Endothelial cell of umbilical vein (primary cell): Measurements from ENCODE around the gene SSR4. TPM values are rescaled to one million over a fixed set of nuclear protein-coding genes. Genes with fewer than 3 reads are reported as not detected.

ENCODE experiments used
- BruUV-seq: library from RNA; stranded (reverse); fragments of 400-500 nt; replicated peaks from 2 replicates; lab custom pipeline; 2021; lab: Mats Ljungman, UMichigan
- CTCF ChIA-PET: fragments of 300-600, 350-600 bp; sonication (Branson Sonifier 250); formaldehyde crosslinking; loops from one replicate; lab custom pipeline; 2021; ENCODE audit warnings: antibody characterized with exemption, inconsistent platforms; lab: Charles Lee
- POLR2A ChIA-PET: fragments of 300-600, 350-600 bp; sonication (Branson Sonifier 250); formaldehyde crosslinking; loops from one replicate; lab custom pipeline; 2021; ENCODE audit warnings: antibody characterized with exemption, inconsistent platforms; lab: Charles Lee
- DNase-seq: peaks from one replicate; pipeline ENCODE4 v3.0.0-alpha.2; 2011; ENCODE audit warnings: low read depth, low spot score
- FAIRE-seq: peaks from 2 replicates; lab custom pipeline; 2011; peaks lifted over from hg19 to GRCh38; lab: Jason Lieb, UNC
- H2AFZ ChIP-seq: 2 replicates; pipeline ENCODE4 v1.6.0; 2012; ENCODE audit warnings: low read depth, low read length, control low read depth, inconsistent platforms
- H3K27ac ChIP-seq: 2 replicates; pipeline ENCODE4 v1.5.1; 2011; ENCODE audit warnings: low read depth, mild to moderate bottlenecking, control low read depth, low read length, moderate library complexity; ENCODE audit not compliant: insufficient read depth
- H3K27me3 ChIP-seq, 2 experiments: 2 replicates each; pipeline versions ENCODE4 v1.6.0 to v1.6.1; 2011; ENCODE audit warnings: low read length in 2 of 2, mixed read lengths in 1 of 2; ENCODE audit not compliant: control insufficient read depth in 2 of 2, insufficient read depth in 2 of 2
- H3K36me3 ChIP-seq, 2 experiments: 2 replicates in 1 of 2; 3 replicates in 1 of 2; pipeline ENCODE4 v1.5.1; 2011; ENCODE audit warnings: low read length in 2 of 2, mild to moderate bottlenecking in 1 of 2, moderate library complexity in 1 of 2; ENCODE audit not compliant: control insufficient read depth in 2 of 2, insufficient read depth in 2 of 2; ENCODE audit errors: extremely low read depth in 1 of 2
- H3K4me1 ChIP-seq: 3 replicates; pipeline ENCODE4 v1.5.1; 2011; ENCODE audit warnings: mild to moderate bottlenecking, low read length; ENCODE audit not compliant: control insufficient read depth, insufficient read depth; ENCODE audit errors: extremely low read depth
- H3K4me2 ChIP-seq: 2 replicates; pipeline ENCODE4 v1.6.1; 2011; ENCODE audit warnings: low read length, control low read depth, mixed read lengths; ENCODE audit not compliant: insufficient read depth
- H3K4me3 ChIP-seq, 3 experiments: fragments of 200-600 bp in 1 of 3; sonication (generic), shearing (Covaris generic) in 1 of 3; replicated peaks in 1 of 3; 2 replicates each; pipeline ENCODE4 v1.5.1; 2011 to 2016; ENCODE audit warnings: control low read depth in 3 of 3, low read length in 3 of 3, mild to moderate bottlenecking in 2 of 3, inconsistent platforms in 1 of 3, low read depth in 1 of 3, moderate library complexity in 1 of 3; ENCODE audit not compliant: insufficient read depth in 1 of 3
- H3K79me2 ChIP-seq: 2 replicates; pipeline ENCODE4 v1.6.0; 2012; ENCODE audit warnings: low read length, inconsistent platforms; ENCODE audit not compliant: control insufficient read depth, insufficient read depth
- H3K9ac ChIP-seq: replicated peaks from 2 replicates; pipeline ENCODE3; 2011; ENCODE audit warnings: low read length, control low read depth; ENCODE audit not compliant: insufficient read depth; ENCODE audit errors: extremely low read depth
- H3K9me1 ChIP-seq: replicated peaks from 3 replicates; pipeline ENCODE4 v1.6.0; 2011; ENCODE audit warnings: mild to moderate bottlenecking, low read length; ENCODE audit not compliant: control insufficient read depth, insufficient read depth; ENCODE audit errors: extremely low read depth
- H3K9me3 ChIP-seq: replicated peaks from 2 replicates; pipeline ENCODE4 v1.5.1; 2012; ENCODE audit warnings: low read length, inconsistent platforms; ENCODE audit not compliant: control insufficient read depth, insufficient read depth
- H4K20me1 ChIP-seq: replicated peaks from 2 replicates; pipeline ENCODE3; 2011; ENCODE audit warnings: mild to moderate bottlenecking, low read length; ENCODE audit not compliant: control insufficient read depth, insufficient read depth; ENCODE audit errors: extremely low read depth
- CTCF ChIP-seq, 2 donors: IDR thresholded peaks; 1 replicate in 1 of 2; 2 replicates in 1 of 2; pipeline ENCODE4 v1.5.1; 2011; ENCODE audit warnings: low read length in 2 of 2, mild to moderate bottlenecking in 2 of 2, moderate library complexity in 2 of 2, control low read depth in 1 of 2, inconsistent platforms in 1 of 2, low read depth in 1 of 2; ENCODE audit not compliant: insufficient read depth in 1 of 2; ENCODE audit errors: extremely low read depth in 1 of 2
- EZH2 ChIP-seq: IDR thresholded peaks from 2 replicates; pipeline ENCODE4 v1.6.1; 2012; ENCODE audit warnings: borderline replicate concordance, low read depth, mild to moderate bottlenecking, moderate library complexity, low read length, inconsistent platforms; ENCODE audit not compliant: severe bottlenecking
- FOS ChIP-seq: IDR thresholded peaks from 2 replicates; pipeline ENCODE4 v1.6.1; 2011; ENCODE audit warnings: mild to moderate bottlenecking, low read length, moderate library complexity, borderline replicate concordance; ENCODE audit not compliant: insufficient read depth
- GATA2 ChIP-seq: IDR thresholded peaks from 2 replicates; pipeline ENCODE4 v1.7.0; 2011; ENCODE audit warnings: low read depth, mild to moderate bottlenecking, moderate library complexity, mixed read lengths, low read length; ENCODE audit not compliant: insufficient read length, insufficient read depth
- JUN ChIP-seq: IDR thresholded peaks from 2 replicates; pipeline ENCODE4 v1.6.1; 2011; ENCODE audit warnings: borderline replicate concordance, low read depth; ENCODE audit not compliant: insufficient read length, insufficient read depth
- MYC ChIP-seq: IDR thresholded peaks from one replicate; pipeline ENCODE4 v1.6.1; 2011; ENCODE audit warnings: mild to moderate bottlenecking, low read depth, low read length
- POLR2A ChIP-seq: IDR thresholded peaks from 2 replicates; pipeline ENCODE4 v1.6.1; 2012; ENCODE audit warnings: low read depth, mild to moderate bottlenecking, control low read depth, low read length
- POLR2AphosphoS5 ChIP-seq: IDR thresholded peaks from 2 replicates; pipeline ENCODE4 v1.6.1; 2012; ENCODE audit warnings: low read depth, mild to moderate bottlenecking, control low read depth, low read length, moderate library complexity; ENCODE audit not compliant: insufficient read depth
- dilution Hi-C: fragments of 300-500 bp; cut with MboI; formaldehyde crosslinking; loops from one replicate; pipeline ENCODE4 v1.15.0; 2019; ENCODE audit warnings: low sequenced_read_pairs; ENCODE audit not compliant: extremely low pct_ligation_motif_present
- intact Hi-C: fragments of 100-400 bp; cut with micrococcal nuclease; formaldehyde crosslinking; loops from one replicate; pipeline ENCODE4 v1.10.0; 2022
- polyA plus RNA-seq, 4 experiments: library from polyadenylated mRNA; depleted of rRNA in 3 of 4; stranded (reverse) in 3 of 4; unstranded in 1 of 4; fragments of >200 nt; gene quantifications; 2 replicates each; pipeline versions ENCODE4 v1.2.1 to v1.2.3, GENCODE V29; 2011 to 2012; ENCODE audit warnings: missing spikeins in 1 of 4
- total RNA-seq: library from RNA; stranded (reverse); gene quantifications from 2 replicates; pipeline ENCODE4 v1.2.3, GENCODE V29; 2021
- TF ChIP-seq, protein P1 (sequence below): IDR thresholded peaks from 2 replicates; pipeline ENCODE4 v1.6.1; 2011; ENCODE audit not compliant: insufficient read depth, insufficient read length

SSR4 gene
- total and polyA plus RNA-seq, 2 donors (not counting 3 experiments of a cell fraction or from before 2014, with no cell fraction given) = 235 to 732 TPM

GRCh38 chrX:153770601-153771414, 23.7 kb upstream of the SSR4 start:
- Histone ChIP-seq H3K27me3 (no peaks in the 10 kb centered on the region), H3K79me2 (no peaks in the 10 kb centered on the region), H3K9me3 (no peaks in the 10 kb centered on the region), H3K4me3 (no peak overlapping the region), H3K4me2 (no peak overlapping the region), H3K4me1 (peaks cover 4% of the 10 kb centered on the region), H4K20me1 (no peaks in the 10 kb centered on the region), H3K36me3 (peaks cover 0 to 20% of the 10 kb centered on the region in 2 experiments), H3K9ac (no peak overlapping the region), H3K27ac (no peak overlapping the region), H2AFZ (no peak overlapping the region), H3K9me1 (no peaks in the 10 kb centered on the region)
- TF ChIP-seq JUN (no peak), FOS (no peak), EZH2 (no peak), POLR2AphosphoS5 (no peak), MYC (no peak), GATA2 (no peak), POLR2A (no peak), CTCF (IDR thresholded peaks at IDR 0.05; ENCODE audit: extremely low read depth in 1 of 2, insufficient read depth in 1 of 2, low read depth in 1 of 2, low read length in 2 of 2) (no peak)
- TF ChIP-seq, protein P1, sequence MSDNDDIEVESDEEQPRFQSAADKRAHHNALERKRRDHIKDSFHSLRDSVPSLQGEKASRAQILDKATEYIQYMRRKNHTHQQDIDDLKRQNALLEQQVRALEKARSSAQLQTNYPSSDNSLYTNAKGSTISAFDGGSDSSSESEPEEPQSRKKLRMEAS = no peak
- no TSS peak for BruUV-seq
- DNase-seq (no peak), FAIRE-seq (no peak)
- intact Hi-C loops (no loop called here), dilution Hi-C loops (no loop called here)
- ChIA-PET POLR2A (no interaction called here), CTCF (interaction anchor here (1.2 kb wide), 1 partner anchor 11 kb away, joined by 3 read pairs; no protein-coding TSS in a partner anchor)
